CD14-positive monocyte (primary cell): ENCODE measurements around the gene TFPT. TPM values are rescaled to one million over a fixed set of nuclear protein-coding genes. Genes with fewer than 3 reads are reported as not detected.

Experiments used
- DNase-seq, 3 donors: peaks; one replicate each; pipeline ENCODE4 v3.0.0-alpha.2; 2011 to 2022
- H2AFZ ChIP-seq: 2 replicates; pipeline ENCODE4 v1.6.0; 2012; ENCODE audit warnings: mild to moderate bottlenecking, low read depth, low read length, inconsistent platforms; ENCODE audit not compliant: insufficient read depth, poor library complexity, severe bottlenecking
- H3K27ac ChIP-seq, 2 donors: 1 replicate in 1 of 2; 2 replicates in 1 of 2; pipeline ENCODE4 v1.5.1; 2012 to 2013; ENCODE audit warnings: low read length in 2 of 2, control low read depth in 1 of 2, inconsistent platforms in 1 of 2, low read depth in 1 of 2, mild to moderate bottlenecking in 1 of 2
- H3K27me3 ChIP-seq, 2 donors: one replicate each; pipeline versions ENCODE4 v1.6.0 to v1.6.1; 2011 to 2013; ENCODE audit warnings: low read length in 2 of 2; ENCODE audit not compliant: control insufficient read depth in 2 of 2, insufficient read depth in 2 of 2
- H3K36me3 ChIP-seq, 2 donors: replicated peaks in 1 of 2; 1 replicate in 1 of 2; 2 replicates in 1 of 2; pipeline versions ENCODE4 v1.5.1 to v1.6.1; 2012 to 2013; ENCODE audit warnings: low read length in 2 of 2, control low read depth in 1 of 2, inconsistent platforms in 1 of 2, mild to moderate bottlenecking in 1 of 2; ENCODE audit not compliant: insufficient read depth in 2 of 2, control insufficient read depth in 1 of 2
- H3K4me1 ChIP-seq, 2 donors: 1 replicate in 1 of 2; 2 replicates in 1 of 2; pipeline versions ENCODE4 v1.5.1 to v1.6.1; 2012 to 2013; ENCODE audit warnings: low read length in 2 of 2, control low read depth in 1 of 2, inconsistent platforms in 1 of 2, mild to moderate bottlenecking in 1 of 2, moderate library complexity in 1 of 2; ENCODE audit not compliant: insufficient read depth in 2 of 2, control insufficient read depth in 1 of 2
- H3K4me2 ChIP-seq: replicated peaks from 2 replicates; pipeline ENCODE3; 2012; ENCODE audit warnings: low read length, moderate library complexity, mild to moderate bottlenecking; ENCODE audit not compliant: poor library complexity, severe bottlenecking; ENCODE audit errors: extremely low read depth
- H3K4me3 ChIP-seq, 3 experiments: fragments of 200-600 bp in 1 of 3; sonication (generic) in 1 of 3; replicated peaks in 1 of 3; 1 replicate in 2 of 3; 2 replicates in 1 of 3; pipeline ENCODE4 v1.5.1; 2011 to 2013; ENCODE audit warnings: low read length in 3 of 3, mild to moderate bottlenecking in 3 of 3, control low read depth in 2 of 3, low read depth in 2 of 3, inconsistent platforms in 1 of 3, moderate library complexity in 1 of 3
- H3K79me2 ChIP-seq: 2 replicates; pipeline ENCODE4 v1.6.0; 2012; ENCODE audit warnings: mild to moderate bottlenecking, control low read depth, inconsistent platforms, low read length, moderate library complexity; ENCODE audit not compliant: insufficient read depth
- H3K9ac ChIP-seq: 2 replicates; pipeline ENCODE4 v1.6.0; 2017; ENCODE audit warnings: low read length, mild to moderate bottlenecking; ENCODE audit not compliant: insufficient read depth, poor library complexity, severe bottlenecking
- H3K9me3 ChIP-seq, 2 donors: replicated peaks in 1 of 2; 1 replicate in 1 of 2; 2 replicates in 1 of 2; pipeline versions ENCODE4 v1.5.1 to v1.6.1; 2012 to 2013; ENCODE audit warnings: low read length in 2 of 2, control low read depth in 1 of 2; ENCODE audit not compliant: control insufficient read depth in 1 of 2, insufficient read depth in 1 of 2
- H4K20me1 ChIP-seq: 2 replicates; pipeline ENCODE4 v1.6.0; 2012; ENCODE audit warnings: mild to moderate bottlenecking, low read length, control low read depth, moderate library complexity; ENCODE audit not compliant: insufficient read depth
- H3K27ac Mint-ChIP-seq, 7 donors: one replicate each; pipeline ENCODE4 v1.8.0; 2020; ENCODE audit warnings: mild to moderate bottlenecking in 7 of 7, mixed read lengths in 7 of 7, moderate library complexity in 6 of 7, inconsistent platforms in 2 of 7
- H3K27me3 Mint-ChIP-seq, 3 donors: one replicate each; pipeline ENCODE4 v1.8.0; 2021 to 2022; ENCODE audit warnings: low read depth in 3 of 3, mild to moderate bottlenecking in 3 of 3, mixed read lengths in 3 of 3, moderate library complexity in 3 of 3, inconsistent platforms in 1 of 3
- H3K36me3 Mint-ChIP-seq, 2 donors: one replicate each; pipeline ENCODE4 v1.8.0; 2020; ENCODE audit warnings: mixed read lengths in 2 of 2, inconsistent platforms in 1 of 2, mild to moderate bottlenecking in 1 of 2
- H3K4me1 Mint-ChIP-seq: one replicate; pipeline ENCODE4 v1.8.0; 2020; ENCODE audit warnings: mild to moderate bottlenecking, mixed read lengths
- H3K4me3 Mint-ChIP-seq, 2 donors: one replicate each; pipeline ENCODE4 v1.8.0; 2020; ENCODE audit warnings: mild to moderate bottlenecking in 2 of 2, mixed read lengths in 2 of 2, moderate library complexity in 1 of 2
- H3K9me3 Mint-ChIP-seq, 7 donors: one replicate each; pipeline ENCODE4 v1.8.0; 2020 to 2022; ENCODE audit warnings: mixed read lengths in 7 of 7, mild to moderate bottlenecking in 6 of 7, moderate library complexity in 6 of 7, inconsistent platforms in 2 of 7
- CTCF ChIP-seq: fragments of 200-600 bp; IDR thresholded peaks from one replicate; pipeline ENCODE4 v1.8.0; 2022; ENCODE audit warnings: antibody characterized with exemption, mild to moderate bottlenecking
- WGBS: methylation state at CpG from one replicate; pipeline ENCODE4 v1.1.5; 2013; ENCODE audit warnings: missing lambda C conversion rate; ENCODE audit not compliant: insufficient coverage; 5-methylcytosine and 5-hydroxymethylcytosine counted together
- intact Hi-C, 2 donors: fragments of 100-400 bp; cut with micrococcal nuclease; formaldehyde crosslinking; loops; one replicate each; pipeline versions ENCODE4 v1.15.0 to v1.15.1; 2023
- polyA plus RNA-seq, 3 donors: library from polyadenylated mRNA; depleted of rRNA in 1 of 3; unstranded in 2 of 3; stranded (reverse) in 1 of 3; fragments of 300-500 nt in 2 of 3; fragments of >200 nt in 1 of 3; fragmentation: Illumina TruSeq in 2 of 3; gene quantifications; 1 replicate in 2 of 3; 2 replicates in 1 of 3; pipeline ENCODE4 v1.2.3, GENCODE V29; 2012 to 2021

Gene TFPT
- polyA plus RNA-seq, 3 donors: 7.0 to 11.5 (median 9.5) TPM

GRCh38 chr19:54105796-54106195 lies 9.7 kb downstream of the TFPT start:
- no peak overlapping the region for H3K9ac ChIP-seq
- Mint-ChIP-seq H3K9me3 (peaks cover 0 to 2% (median 0%) of the 10 kb centered on the region in 7 donors), H3K27ac (peak overlapping the region in 2 of 7 donors; percentile 7 to 19), H3K36me3 (peaks cover 54 to 60% of the 10 kb centered on the region in 2 donors), H3K27me3 (no peaks in the 10 kb centered on the region), H3K4me3 (no peak overlapping the region), H3K4me1 (peaks cover 20% of the 10 kb centered on the region)
- H3K27ac ChIP-seq: no peak overlapping the region
- no peak for TF ChIP-seq CTCF
- 91% methylated on average over 7 of the region's 10 CpGs for WGBS
- H2AFZ ChIP-seq: no peak overlapping the region
- H3K4me3 ChIP-seq: no peak overlapping the region
- intact Hi-C loops: no loop called here
- no peaks in the 10 kb centered on the region for H3K9me3 ChIP-seq
- peaks cover 50 to 55% of the 10 kb centered on the region in 2 donors for H3K36me3 ChIP-seq
- H3K79me2 ChIP-seq: peaks cover 71% of the 10 kb centered on the region
- peaks cover 25 to 28% of the 10 kb centered on the region in 2 donors for H3K4me1 ChIP-seq
- H3K27me3 ChIP-seq: no peaks in the 10 kb centered on the region
- H4K20me1 ChIP-seq: peaks cover 38% of the 10 kb centered on the region
- DNase-seq: no peak
- no peak overlapping the region for H3K4me2 ChIP-seq

- Histone ChIP-seq H3K4me1 (peaks cover 30 to 33% of the 10 kb centered on the region in 2 donors), H4K20me1 (peaks cover 32% of the 10 kb centered on the region), H3K27ac (no peak overlapping the region), H3K79me2 (peaks cover 75% of the 10 kb centered on the region), H3K4me2 (no peak overlapping the region), H3K4me3 (no peak overlapping the region), H3K27me3 (no peaks in the 10 kb centered on the region), H3K9ac (no peak overlapping the region), H3K36me3 (peaks cover 45 to 49% of the 10 kb centered on the region in 2 donors), H2AFZ (no peak overlapping the region), H3K9me3 (no peaks in the 10 kb centered on the region)
- H3K4me1 Mint-ChIP-seq: peaks cover 26% of the 10 kb centered on the region
- peaks cover 48 to 54% of the 10 kb centered on the region in 2 donors for H3K36me3 Mint-ChIP-seq
- peak overlapping the region in 3 of 7 donors; percentile 7 to 39 (median 19) for H3K27ac Mint-ChIP-seq
- no peak for TF ChIP-seq CTCF
- no peaks in the 10 kb centered on the region for H3K27me3 Mint-ChIP-seq
- H3K9me3 Mint-ChIP-seq: peaks cover 0 to 2% (median 0%) of the 10 kb centered on the region in 7 donors
- H3K4me3 Mint-ChIP-seq: no peak overlapping the region
- intact Hi-C loops: no loop called here
- DNase-seq: no peak
- WGBS: 98% methylated on average over 5 of the region's 11 CpGs
These were observed 10.3 kb downstream of the TFPT start for GRCh38 chr19:54104998-54105715.
